Testis (tissue), 2 donors: ENCODE results near the gene TIGD3.

Source experiments
- POLR2A ChIP-seq: fragments of 450-650 bp; IDR thresholded peaks from one replicate; pipeline ENCODE4 v1.6.1; 2017; ENCODE audit warnings: antibody characterized with exemption, mild to moderate bottlenecking, moderate library complexity
- TF ChIP-seq, protein P1 (sequence below), 3 experiments: fragments of 450-650 bp in 2 of 3; fragments of 200-600 bp in 1 of 3; sonication (generic) in 1 of 3; IDR thresholded peaks; one replicate each; pipeline ENCODE4 v1.5.1; 2016 to 2019; ENCODE audit warnings: antibody characterized with exemption in 3 of 3, mild to moderate bottlenecking in 2 of 3, moderate library complexity in 1 of 3

DNA sequence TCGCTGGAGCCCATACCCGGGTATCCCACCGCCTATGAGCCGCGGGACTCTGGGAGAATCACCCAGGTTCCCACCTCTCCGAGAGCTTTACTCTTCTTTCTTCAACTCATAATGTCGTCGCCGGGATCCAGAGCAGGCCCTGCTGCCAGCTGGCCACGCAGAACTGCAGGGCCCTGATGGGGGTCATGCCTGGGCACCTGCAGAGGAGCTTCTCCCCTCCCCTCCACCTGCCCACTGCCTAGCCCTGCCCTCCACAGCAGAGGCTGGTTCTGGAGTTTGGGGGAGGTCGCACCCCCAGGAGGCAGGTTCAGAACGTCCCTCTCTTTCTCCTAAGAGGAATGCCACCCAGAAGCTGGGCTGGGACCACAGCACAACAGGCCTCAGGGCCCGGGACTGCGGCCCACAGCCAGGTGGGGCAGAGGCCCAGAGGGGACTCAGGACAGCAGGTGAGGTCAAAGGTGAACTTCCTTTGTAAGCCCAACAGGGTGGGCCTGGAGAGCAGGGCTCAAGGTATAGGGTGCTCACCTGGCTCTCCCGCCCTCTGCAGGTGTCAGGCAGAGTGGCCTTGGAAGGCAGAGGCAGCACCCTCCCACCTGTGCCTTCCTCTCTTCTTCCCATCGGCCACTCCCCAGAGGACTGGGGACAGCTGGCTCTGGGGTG is 26.0 kb downstream of the TIGD3 start:
- TF ChIP-seq, protein P1, sequence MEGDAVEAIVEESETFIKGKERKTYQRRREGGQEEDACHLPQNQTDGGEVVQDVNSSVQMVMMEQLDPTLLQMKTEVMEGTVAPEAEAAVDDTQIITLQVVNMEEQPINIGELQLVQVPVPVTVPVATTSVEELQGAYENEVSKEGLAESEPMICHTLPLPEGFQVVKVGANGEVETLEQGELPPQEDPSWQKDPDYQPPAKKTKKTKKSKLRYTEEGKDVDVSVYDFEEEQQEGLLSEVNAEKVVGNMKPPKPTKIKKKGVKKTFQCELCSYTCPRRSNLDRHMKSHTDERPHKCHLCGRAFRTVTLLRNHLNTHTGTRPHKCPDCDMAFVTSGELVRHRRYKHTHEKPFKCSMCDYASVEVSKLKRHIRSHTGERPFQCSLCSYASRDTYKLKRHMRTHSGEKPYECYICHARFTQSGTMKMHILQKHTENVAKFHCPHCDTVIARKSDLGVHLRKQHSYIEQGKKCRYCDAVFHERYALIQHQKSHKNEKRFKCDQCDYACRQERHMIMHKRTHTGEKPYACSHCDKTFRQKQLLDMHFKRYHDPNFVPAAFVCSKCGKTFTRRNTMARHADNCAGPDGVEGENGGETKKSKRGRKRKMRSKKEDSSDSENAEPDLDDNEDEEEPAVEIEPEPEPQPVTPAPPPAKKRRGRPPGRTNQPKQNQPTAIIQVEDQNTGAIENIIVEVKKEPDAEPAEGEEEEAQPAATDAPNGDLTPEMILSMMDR (IDR thresholded peaks at IDR 0.05), result no peak
- no peak for TF ChIP-seq POLR2A
